Subcutaneous abdominal adipose tissue (tissue), 5 donors: ENCODE measurements around the gene OR12D1.

ENCODE experiments used
- H3K27ac ChIP-seq: one replicate; pipeline ENCODE4 v1.7.0; 2013; ENCODE audit warnings: low read depth, mild to moderate bottlenecking, inconsistent platforms, low read length, moderate library complexity
- H3K27me3 ChIP-seq, 5 donors: one replicate each; pipeline ENCODE4 v1.7.0; 2013; ENCODE audit warnings: low read length in 5 of 5, inconsistent platforms in 1 of 5; ENCODE audit not compliant: control insufficient read depth in 5 of 5, insufficient read depth in 4 of 5
- H3K36me3 ChIP-seq, 5 donors: one replicate each; pipeline ENCODE4 v1.7.0; 2013; ENCODE audit warnings: low read length in 5 of 5; ENCODE audit not compliant: control insufficient read depth in 5 of 5, insufficient read depth in 5 of 5
- H3K4me1 ChIP-seq, 5 donors: one replicate each; pipeline ENCODE4 v1.7.0; 2013; ENCODE audit warnings: low read length in 5 of 5, mild to moderate bottlenecking in 3 of 5, moderate library complexity in 1 of 5; ENCODE audit not compliant: control insufficient read depth in 5 of 5, insufficient read depth in 5 of 5
- H3K4me3 ChIP-seq, 5 donors: one replicate each; pipeline ENCODE4 v1.7.0; 2013; ENCODE audit warnings: low read length in 5 of 5, low read depth in 1 of 5
- H3K9ac ChIP-seq, 5 donors: one replicate each; pipeline ENCODE4 v1.7.0; 2013; ENCODE audit warnings: low read length in 5 of 5, mild to moderate bottlenecking in 4 of 5, moderate library complexity in 3 of 5
- H3K9me3 ChIP-seq, 5 donors: one replicate each; pipeline ENCODE4 v1.7.0; 2013; ENCODE audit warnings: low read length in 5 of 5; ENCODE audit not compliant: control insufficient read depth in 5 of 5
- donor health status: healthy.
- donor health status: healthy.
- donor health status: healthy.
- donor health status: healthy.
- donor health status: healthy.

OR12D1 gene

DNA sequence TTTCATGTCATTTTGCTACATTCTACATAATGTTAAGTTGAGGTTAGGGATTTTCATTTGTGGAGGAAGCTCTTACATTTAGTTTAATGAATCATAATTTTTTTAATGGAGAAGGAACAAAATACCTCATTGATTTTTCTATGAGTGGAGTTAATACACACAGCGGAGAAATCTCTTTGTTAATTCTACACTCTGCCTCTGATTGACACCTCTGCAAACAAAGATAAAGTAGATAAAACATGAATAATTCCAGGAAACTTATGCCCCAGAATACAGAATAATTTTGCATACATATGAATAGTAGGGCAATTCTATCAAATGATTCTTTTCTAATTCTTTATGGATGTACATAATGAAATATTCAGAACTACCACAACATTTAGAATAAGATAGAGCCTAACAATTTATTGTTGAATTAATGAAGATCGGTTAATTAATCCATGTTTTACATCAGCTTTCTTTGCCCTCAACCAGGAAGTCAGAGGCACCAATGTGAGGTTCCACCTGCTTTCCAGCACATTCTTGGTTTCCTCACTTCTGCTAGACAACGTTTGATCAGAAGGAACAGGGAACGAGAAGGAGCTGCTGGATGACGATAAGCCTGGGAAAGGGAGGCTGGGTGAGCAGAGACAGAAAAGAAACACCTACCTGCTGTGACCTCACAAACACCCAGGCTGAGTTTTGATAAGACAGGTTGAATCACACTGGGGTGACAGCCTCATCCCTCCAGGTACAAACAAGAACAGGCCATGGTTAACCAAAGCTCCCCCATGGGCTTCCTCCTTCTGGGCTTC lies 46.5 kb downstream of the OR12D1 start:
- Histone ChIP-seq H3K27me3 (peaks cover 0 to 6% (median 0%) of the 10 kb centered on the region in 5 donors), H3K9ac (no peak overlapping the region), H3K9me3 (no peaks in the 10 kb centered on the region), H3K27ac (no peak overlapping the region), H3K36me3 (no peaks in the 10 kb centered on the region), H3K4me1 (no peaks in the 10 kb centered on the region), H3K4me3 (no peak overlapping the region)

DNA sequence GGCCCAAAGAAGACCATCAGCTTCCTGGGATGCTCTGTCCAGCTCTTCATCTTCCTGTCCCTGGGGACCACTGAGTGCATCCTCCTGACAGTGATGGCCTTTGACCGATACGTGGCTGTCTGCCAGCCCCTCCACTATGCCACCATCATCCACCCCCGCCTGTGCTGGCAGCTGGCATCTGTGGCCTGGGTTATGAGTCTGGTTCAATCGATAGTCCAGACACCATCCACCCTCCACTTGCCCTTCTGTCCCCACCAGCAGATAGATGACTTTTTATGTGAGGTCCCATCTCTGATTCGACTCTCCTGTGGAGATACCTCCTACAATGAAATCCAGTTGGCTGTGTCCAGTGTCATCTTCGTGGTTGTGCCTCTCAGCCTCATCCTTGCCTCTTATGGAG lies 47.3 kb downstream of the OR12D1 start:
- Histone ChIP-seq H3K27ac (no peak overlapping the region), H3K9me3 (no peaks in the 10 kb centered on the region), H3K27me3 (peaks cover 0 to 6% (median 0%) of the 10 kb centered on the region in 5 donors), H3K4me1 (no peaks in the 10 kb centered on the region), H3K36me3 (no peaks in the 10 kb centered on the region), H3K9ac (no peak overlapping the region), H3K4me3 (no peak overlapping the region)

GRCh38 chr6:29465279-29465678 lies 50.6 kb downstream of the OR12D1 start:
- Histone ChIP-seq H3K9ac (no peak overlapping the region), H3K4me3 (no peak overlapping the region), H3K4me1 (no peaks in the 10 kb centered on the region), H3K9me3 (no peaks in the 10 kb centered on the region), H3K36me3 (no peaks in the 10 kb centered on the region), H3K27me3 (peaks cover 0 to 6% (median 0%) of the 10 kb centered on the region in 5 donors), H3K27ac (no peak overlapping the region)

- Histone ChIP-seq H3K27me3 (peaks cover 0 to 6% (median 0%) of the 10 kb centered on the region in 5 donors), H3K9ac (no peak overlapping the region), H3K4me3 (no peak overlapping the region), H3K36me3 (no peaks in the 10 kb centered on the region), H3K9me3 (no peaks in the 10 kb centered on the region), H3K27ac (no peak overlapping the region), H3K4me1 (no peaks in the 10 kb centered on the region)
Observed at GRCh38 chr6:29465801-29466200, 51.1 kb downstream of the OR12D1 start.

DNA sequence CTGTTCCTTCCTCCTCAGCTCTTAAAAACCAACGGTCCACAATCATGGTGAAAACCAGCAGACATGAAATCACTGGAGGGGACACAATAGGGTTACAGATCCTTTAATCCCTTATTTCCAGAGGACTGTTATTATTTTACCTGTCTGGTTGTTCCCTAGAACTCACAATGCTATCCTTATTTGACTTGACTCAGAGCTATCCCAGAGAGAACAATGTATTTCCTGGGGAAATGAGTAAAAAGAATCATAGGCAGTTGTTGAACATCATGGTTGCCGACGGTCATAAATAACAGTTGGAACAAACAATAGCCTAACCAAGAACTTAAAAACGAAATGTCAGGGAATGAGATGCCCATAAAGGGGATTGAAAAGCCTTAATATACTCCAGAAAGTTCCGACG lies 51.5 kb downstream of the OR12D1 start:
- H3K36me3 ChIP-seq, result no peaks in the 10 kb centered on the region
- no peak overlapping the region for H3K9ac ChIP-seq
- H3K9me3 ChIP-seq, result no peaks in the 10 kb centered on the region
- H3K4me1 ChIP-seq, result no peaks in the 10 kb centered on the region
- no peak overlapping the region for H3K27ac ChIP-seq
- H3K27me3 ChIP-seq, result peaks cover 0 to 6% (median 0%) of the 10 kb centered on the region in 5 donors
- H3K4me3 ChIP-seq, result no peak overlapping the region
